ENCODE data around the gene C16orf96.

Gene C16orf96

DNA sequence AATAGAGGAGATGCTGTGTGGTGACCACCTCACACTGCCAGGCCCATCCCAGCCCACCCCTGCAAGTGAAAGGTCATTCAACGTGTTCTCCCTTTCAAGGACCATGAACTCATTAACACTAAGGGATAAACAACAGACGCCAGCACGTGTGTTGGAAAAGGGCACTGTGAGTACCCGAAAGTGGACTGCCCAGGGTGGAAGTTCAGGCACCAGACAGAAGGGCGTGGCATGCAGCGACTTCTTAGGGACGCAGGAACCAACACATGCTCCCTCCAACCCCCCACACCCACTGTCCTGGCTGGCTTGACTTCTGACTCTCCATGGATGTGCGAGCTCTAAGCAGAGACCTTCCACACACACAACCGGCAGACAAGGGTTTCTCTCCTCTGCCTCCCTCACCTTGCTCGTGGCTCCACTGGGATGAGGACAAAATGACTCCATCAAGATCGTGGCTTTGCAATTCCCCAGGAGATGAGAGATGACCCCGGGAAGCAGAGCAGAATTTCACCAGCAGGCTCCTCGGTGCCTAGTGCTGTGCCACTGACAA lies 47.6 kb downstream of the C16orf96 start:
- DNase-seq = no peak

DNA sequence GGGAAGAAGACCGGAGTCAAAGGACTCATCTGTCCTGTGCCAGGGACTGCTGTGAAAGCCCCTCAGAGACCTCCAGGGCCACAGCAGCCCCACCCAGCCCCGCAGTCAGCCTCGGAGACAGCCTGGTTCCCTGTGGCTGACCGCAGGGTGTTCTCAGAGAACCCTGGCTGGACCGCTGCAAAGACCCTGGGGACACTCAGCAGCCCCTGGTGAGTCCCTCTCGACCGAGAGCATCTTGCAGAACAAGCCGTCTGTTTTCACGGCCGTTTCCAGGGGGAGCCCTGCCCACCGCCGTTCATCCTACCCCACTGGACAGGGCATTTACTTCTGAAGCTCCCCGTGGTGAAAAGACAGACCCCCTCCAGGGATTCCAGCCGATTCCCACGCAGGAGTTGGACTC lies 48.3 kb downstream of the C16orf96 start:
- no peak for DNase-seq

DNA sequence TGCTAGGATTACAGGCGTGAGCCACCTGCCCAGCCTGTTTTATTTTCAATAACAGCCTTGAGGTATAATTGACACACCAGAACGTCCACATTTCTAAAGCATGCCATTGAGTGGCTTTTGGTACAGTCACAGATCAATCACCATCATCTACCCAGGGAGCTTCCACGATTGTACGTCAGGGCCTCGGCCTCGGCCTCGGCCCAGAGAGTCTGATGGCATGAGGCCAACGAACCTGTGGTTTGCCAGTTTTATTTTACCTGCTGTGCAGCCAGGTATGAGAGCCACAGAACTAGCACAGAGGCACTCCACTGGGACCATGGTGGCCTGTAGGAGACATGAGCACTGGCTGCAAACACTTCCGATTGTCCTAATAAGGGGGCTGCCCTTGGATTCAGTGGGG lies 50.2 kb downstream of the C16orf96 start:
- DNase-seq = no peak

DNA sequence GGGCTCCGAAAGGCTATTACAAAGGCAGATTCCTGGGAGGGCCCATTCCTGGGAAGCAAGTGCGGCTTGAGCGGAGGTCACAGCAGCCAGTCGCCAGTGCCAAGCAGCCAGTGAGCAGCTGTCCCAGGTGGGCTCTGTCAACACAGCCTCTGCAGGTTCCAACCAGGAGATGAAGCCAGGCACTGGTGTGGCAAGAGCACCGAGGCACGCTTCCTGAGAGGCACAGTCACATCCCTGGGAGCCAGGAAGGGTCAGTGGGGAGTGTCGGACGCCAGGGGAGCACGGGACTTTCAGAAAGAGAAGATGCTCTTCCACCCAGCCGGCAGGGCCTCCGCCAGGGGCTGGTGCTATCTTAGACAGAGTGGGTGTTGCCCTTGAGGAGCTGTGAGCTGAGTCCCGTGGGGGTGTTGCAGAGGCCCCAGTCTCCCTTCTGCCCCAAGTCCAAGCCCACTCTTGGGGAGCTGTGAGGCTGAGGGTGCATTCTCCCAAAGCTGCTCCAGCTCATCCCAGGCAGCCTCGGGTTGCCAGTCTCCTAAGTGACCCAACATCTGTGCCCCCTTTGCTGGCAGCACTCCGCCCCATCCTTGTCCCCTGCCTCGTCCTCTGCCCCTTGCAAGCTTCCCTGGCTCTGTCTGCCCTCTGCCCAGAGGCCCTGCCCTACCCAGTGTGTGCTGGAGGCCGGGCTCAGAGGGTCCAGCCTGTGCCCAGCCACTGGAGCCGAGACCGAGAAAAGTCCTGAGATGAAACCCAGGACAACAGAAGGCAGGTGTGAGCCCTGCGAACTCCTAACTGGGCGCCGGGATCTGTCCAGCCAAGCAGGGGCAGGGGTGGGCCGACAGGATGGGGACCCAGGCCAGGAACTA lies 51.9 kb downstream of the C16orf96 start:
- DNase-seq = no peak

DNA sequence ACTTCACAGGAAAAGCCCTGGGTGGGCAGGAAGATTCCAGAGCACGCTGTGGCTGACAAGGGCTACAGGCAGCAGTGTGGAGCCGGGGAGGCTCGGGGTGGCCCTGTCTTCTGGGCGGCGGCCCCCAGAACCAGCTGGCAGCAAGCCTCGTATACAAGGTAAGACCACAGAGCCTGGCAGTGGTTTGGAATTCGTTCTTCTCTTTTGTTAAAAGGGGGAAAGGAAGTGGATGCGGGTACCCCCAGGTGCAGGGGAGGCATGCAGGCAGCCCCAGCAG lies 52.5 kb downstream of the C16orf96 start:
- DNase-seq = no peak

DNA sequence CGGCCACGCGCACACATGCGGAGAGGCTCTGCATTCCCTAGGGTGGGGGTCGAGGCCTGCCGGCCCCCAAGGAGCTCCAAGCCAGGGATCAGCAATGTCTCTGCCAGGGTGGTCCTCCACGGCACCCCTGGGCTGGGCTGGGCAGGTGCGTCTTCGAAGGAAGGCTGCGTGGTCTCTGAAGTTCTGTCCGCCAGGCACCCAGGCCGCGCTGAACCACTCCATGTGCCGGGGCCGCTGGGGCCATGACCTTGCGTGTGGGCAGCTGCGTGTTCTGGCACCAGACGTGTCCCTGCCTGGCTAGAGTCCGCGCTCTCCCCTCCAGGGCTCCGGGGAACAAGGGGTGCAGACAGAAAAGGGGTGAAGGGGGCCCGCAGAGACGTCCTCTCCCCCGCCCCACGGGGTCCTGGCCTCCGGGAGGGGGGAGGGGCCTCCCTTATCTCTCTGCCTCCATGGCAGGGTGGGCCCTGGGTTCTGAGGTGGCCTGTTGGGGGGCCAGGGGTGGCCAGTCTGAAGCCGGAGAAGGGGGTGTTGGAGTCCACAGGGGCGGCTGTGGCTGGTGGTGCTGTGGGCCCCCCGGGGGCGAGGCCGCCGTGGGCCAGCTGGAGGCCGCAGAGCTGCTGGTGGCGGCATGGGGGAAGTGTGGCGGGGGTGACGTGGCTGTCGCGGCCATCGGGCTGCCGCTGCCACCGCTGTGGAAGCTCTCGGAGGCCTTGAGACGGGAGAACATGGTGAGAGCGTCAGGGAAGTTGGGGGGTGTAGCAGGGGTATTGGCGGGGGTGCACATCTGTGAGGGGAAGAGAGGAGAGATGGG lies 53.3 kb downstream of the C16orf96 start:
- no peak for DNase-seq

DNA sequence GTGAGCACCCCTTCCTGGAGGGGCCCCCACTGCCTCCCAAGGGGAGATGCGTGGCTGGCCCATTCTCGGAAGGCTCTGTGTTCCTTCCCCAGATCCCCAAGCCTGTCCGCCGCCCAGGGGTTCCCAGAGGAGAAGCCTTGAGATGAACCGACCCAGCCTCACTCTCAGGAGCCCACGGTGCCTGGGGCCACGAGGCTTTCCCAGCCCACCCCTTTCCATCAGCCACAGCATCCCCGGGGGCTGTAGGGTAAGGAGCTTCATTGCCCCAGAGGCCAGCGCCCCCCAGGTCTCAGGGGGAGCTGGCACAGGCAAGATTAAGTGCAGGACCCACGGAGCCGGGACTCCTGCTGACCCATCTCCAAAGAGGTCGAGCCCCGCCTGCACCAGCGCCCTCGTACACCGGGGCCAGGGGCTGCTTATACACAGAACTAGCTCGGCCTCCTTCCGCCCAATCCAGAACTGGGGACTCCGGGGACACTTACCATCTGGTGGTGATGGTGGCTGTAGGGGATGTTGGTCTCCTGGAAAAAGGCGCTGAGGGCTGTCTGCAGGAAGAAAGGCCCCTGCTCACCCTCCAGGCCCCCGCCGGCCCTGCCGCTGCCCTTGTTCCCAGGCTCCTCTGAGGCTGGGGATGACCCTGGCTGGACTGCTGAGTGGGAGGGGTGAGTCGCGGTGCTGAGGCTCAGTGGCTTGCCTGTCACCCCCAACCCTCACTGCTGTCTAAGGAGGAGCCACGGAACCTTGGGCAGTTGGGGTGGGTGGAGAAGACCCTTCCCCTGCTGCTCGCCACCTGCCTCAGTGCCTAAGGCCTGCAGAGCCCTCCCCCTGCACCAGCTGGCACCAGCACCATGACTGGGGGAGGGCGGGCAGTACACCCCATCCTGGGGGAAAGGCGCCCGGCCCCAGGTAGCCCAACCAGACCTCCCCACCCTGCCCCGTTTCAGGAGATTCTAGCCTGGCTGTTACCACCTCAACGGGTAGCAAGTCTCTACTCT lies 54.2 kb downstream of the C16orf96 start:
- no peak for DNase-seq

DNA sequence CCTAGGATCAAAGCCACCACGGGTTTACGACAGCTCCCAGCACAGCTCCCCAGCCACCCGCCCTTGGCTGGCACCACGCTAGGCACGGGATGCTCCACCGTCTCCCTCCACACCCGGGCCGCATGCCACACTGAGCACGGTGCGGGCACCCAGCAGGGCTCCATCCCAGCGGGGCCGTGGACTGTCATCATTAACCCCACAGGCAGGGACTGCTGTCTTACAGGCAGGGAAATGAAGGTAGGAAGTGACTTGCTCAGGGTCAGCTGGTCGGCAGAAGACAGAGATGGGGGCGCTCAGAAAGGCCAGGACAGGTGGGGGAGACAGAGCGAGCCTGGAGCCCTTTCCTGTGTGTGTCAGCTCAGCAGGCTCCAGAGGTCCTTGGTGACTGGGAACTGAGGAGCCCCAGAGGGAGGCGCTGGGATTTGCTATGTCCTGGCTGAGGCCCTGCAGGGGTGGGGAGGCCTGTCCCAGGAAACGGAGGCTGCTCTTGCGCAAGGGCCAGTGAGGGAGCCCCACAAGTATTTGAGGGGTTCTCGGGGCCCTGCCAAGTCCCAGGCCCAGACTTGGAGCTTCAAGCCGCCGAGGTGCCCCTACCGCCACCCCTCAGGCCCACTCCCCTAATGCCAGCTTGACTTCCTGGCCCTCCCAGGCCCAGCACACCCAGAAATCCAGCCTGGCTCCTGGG lies 55.3 kb downstream of the C16orf96 start:
- DNase-seq = no peak

DNA sequence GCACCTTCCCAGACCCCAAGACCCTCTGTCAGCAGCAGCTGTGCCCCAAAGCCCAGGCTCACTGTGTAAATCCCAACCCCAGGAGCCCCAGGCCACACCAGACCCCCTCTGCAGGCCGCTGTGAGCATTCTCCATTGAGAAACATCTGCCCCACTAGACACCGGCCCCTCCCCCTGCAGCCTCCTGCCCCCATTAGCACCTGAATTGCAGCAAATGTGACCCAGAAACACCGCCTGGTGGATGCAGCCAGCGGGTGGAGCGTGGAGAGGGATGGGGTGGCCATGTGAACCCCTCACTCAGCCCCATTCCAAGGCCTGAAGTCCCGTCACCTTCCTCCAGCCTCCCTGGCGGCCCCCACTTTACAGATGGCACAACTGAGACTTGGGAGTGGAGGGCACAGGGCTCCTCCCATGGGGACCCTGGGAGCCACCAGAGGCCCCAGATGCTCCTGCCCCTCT lies 56.4 kb downstream of the C16orf96 start:
- no peak for DNase-seq

DNA sequence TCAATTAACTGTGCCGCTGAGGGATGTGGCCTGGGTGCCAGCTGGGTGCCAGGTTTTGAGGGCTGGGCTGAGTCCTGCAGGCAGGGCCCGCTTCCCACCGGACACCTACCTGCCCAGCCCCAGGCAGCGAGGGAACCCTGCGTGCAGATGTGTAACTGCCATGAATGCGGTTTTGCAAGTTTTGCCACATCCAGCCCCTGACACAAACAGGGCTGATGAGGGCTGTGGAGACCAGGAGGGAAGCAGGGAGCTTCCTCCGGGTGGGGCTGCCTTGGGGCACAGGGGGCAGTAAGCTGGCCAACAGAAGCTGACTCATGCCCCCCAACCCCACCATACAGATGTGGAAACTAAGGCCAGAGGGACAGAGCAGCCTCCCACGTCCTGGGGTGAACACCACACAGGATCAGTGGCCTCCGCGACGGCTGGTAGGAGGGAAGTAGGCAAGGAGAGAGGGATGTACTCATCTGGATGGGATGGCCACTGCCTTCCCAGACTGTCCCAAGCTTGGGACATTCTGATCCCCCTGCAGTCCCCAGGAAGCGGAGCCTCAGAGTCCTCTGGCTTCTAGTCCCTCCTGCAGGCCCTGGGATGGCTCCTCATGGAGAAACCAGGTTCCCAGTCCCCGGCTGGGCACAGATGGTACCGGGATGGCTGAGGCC lies 57.0 kb downstream of the C16orf96 start:
- DNase-seq = no peak

DNA sequence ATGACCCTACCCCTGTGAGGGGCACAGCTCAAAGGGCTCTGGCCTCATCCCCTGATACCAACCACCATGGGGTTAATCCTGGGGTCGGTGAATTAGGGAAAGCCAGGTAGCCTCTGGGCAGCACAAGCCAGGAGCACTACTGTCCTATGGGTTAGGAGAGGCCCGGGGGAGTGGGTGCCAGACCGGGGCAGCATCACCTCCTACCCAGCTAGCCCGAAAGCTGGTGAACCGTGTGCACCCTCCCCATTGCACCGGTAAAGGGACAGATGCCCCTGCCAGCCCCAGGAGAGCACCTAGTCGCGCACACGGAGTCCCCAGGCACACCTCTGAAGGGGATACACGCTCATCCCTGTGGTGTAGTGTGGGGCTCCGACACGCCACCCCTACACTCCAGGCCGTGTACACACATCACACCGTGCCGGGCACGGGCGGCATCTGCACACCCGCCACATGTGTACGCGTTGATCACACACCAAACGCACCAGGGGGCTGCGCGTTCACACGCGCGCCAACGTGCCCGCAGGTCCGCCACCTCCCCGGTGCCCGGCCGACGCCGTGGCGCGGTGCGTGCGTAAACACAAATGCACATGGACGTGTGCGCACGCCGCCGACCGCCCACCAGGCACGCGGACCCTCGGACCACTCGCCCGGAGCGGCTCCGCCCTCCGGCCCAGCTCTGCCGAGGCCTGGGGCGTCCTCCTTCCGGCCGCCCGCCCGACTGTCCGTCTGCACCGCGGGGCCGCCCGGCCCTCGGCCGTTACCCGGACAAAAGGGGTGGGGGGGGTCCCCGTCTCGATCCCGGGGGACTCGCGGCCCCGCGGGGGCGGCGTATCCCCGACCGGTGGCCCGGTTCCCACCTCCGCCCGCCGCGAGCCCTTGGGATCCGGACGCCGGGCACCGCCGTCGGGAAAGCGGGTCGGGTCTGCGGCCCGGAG lies 57.8 kb downstream of the C16orf96 start:
- peak; percentile 63 for DNase-seq

DNA sequence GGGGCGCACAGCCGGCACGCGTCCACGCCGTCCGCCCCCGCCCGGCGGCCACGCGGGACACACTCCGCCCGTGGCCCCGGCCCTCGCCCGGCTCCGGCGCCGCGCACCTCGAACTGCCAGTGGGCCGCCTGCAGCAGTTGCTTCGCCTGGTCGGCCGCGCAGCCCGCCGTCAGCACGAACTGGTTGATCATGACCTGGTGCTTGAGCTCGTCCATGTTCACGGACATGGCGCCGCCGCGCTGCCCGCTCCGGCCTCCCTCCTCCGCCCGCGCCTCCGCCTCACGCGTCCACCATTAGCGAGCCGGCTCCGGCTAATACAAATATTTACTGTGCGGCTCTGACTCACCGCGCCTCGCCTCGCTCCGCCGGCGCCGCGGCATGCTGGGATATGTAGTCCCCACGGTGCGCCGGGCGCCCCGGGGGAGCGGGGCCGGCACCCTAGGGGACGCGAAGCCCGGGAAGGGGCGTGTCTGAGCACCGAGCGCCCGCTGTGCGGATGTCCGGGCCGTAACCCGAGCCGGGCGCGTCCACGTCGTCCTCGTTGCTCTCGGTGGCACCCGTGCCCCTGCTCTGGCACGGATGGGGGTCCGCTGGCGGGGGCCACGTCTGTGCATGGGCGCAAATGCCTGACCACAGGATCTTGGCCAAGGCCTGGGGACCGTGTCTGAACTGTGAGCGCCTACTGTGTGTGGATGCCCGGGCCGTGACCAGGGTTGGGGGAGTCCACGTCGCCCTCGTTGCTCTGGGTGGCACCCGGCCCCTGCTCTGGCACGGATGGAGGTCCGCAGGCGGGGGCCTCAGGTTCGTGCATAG lies 58.6 kb downstream of the C16orf96 start, which contains the start of gene UBALD1:
Gene UBALD1, minus strand, starts transcription at position 318 of the 813 bp plus-strand sequence. Its CDS starts 91 bp downstream, at position 227.
- peak; percentile 92 for DNase-seq

DNA sequence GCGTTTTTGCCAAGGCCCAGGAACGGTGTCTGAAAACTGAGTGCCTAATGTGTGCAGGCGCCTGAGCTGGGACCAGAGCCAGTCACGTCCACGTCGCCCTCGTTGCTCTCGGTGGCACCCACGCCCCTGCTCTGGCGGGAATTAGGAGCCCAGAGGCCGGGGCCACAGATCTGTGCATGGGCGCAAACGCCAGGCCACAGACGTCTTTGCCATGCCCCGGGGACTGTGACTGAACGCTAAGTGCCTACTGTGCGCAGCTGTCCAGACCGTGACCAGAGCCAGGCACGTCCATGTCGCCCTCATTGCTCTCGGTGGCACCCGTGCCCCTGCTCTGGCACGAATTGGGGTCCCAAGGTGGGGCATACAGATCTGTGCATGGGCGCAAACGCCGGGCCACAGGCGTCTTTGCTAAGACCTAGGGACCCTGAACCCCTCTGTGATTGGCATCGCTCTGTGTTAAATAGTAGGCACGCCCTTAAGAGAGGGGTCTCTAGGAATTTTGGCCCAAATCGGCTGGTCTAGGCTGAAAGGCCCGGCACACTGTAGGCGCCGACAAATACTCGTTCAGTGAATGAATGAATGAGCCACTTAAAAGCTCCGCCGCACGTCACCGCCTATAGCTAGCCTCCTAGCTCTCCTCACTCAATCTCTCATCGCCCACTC lies 59.4 kb downstream of the C16orf96 start:
- no peak for DNase-seq

DNA sequence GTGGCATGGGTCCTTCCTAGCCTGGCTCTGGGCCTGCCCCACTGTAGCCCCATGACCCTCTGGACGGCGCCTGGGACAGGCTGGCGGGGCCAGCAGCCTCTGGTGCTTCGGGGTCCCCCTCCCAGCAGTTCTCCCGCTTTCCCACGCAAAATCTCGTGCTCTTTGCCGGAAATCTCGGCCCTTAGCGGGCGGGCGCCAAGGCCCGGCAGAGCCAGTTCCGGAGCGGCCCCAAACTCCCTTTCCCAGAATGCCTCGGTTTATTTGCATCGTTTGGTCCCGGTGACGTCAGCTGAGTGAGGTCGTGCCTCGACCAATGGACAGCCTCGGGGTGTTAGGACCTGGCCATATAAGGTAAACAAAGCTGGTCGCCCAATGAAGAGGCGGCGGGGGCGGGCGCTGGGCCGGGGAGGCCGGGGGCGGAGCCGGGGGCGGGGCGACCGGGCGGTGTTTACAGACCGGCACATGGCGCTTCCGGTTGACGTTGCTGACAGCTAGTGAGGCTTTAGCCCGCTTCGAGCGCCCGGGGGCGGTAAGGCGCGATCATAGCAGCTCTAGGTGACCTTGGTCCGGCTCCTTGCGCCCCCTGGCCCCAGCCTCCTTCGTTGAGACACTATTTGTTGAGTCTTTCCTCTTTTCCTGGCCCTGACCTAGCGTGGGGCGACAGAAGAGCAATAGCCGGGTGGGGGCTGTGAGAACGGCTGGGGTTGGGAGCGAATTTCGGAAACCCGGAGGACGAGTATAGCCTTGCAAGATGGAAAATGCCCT lies 60.1 kb downstream of the C16orf96 start:
- DNase-seq = peak; percentile 100

DNA sequence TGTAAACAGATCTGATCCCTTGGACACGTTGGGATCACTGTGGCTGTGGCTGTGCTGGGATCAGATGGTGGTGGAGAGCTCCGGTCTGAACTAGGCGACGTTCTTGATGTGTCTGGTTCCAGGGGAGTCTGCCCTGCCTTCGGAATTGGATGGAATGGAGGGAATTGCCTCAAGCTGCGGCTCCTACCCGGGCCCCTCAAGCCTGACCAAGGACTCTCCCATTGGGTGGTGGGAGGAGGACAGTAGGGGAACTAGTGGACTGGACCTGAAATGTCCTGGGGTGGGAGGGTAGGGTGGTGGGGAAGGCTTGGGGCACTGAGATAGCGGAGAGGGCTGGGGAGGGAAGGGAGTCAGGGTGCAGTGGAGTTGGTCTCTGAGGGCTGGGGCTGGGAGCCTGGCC lies 61.7 kb downstream of the C16orf96 start:
- DNase-seq = no peak

DNA sequence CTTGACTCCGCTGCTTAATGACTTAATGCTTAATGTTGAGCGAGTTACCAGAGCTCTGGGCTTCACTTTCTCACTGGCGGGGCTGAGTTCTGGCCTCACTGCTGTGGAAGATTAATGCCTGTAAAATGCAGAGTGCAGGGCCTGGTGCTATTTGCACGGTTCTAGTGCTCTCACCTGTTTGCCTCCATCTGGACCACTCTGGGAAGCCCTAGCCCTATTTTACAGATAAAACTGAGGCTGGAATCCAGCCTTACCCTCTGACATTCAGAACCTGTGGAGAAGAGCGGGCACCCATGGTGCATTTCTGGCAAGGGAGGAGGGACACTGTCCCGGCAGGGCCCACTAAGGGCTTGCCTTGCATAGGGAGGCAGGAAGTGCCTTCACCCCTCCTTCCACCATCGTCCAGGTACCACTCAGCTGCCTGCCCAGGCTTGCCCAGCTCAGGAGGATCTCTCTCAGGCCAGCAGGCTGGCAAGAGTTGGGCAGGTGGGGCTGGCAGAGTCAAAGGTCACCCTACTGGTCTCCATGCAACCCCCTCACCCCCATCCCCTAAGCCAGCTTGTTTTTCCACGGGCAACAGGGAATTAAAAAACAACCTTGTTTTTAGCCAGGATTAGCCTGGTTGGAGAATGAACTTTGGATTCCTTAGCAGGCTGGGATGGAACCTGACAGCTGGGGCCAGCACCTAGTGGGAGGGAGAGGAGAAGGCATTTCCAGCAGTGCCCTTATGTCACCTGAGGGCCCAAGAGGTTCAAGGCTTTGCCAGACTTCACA lies 62.7 kb downstream of the C16orf96 start:
- no peak for DNase-seq

DNA sequence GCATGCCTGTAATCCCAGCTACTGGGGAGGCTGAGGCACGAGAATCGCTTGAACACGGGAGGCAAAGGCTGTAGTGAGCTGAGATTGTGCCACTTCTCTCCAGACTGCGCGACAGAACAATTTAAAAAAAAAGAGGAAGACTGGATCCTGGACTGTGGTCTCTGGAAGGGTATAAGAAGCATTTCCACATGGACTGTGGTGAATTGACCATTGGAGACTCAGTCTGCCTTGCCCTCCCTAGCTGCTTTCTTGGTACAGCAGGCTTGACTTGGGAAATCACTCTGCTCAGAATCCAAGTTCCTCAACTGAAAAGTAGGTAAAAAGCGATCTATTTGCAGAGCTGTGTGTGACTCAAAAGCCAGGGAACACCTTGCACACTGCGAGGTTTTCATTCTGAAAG lies 67.5 kb downstream of the C16orf96 start:
- no peak for DNase-seq

All from eye (tissue), 1 donor.